Tibial nerve (tissue), 4 donors: ENCODE results near the gene SLC1A1.

ENCODE experiments used
- CTCF ChIP-seq, 5 experiments: fragments of 200-600 bp in 3 of 5; fragments of 450-650 bp in 2 of 5; sonication (generic) in 3 of 5; IDR thresholded peaks; one replicate each; pipeline ENCODE4 v1.5.1; 2016 to 2019; ENCODE audit warnings: antibody characterized with exemption in 5 of 5, mild to moderate bottlenecking in 3 of 5, moderate library complexity in 2 of 5
- EP300 ChIP-seq, 2 donors: sonication (generic); formaldehyde crosslinking; IDR thresholded peaks; one replicate each; pipeline ENCODE4 v1.6.1; 2017; ENCODE audit warnings: antibody characterized with exemption in 2 of 2, mild to moderate bottlenecking in 1 of 2

GRCh38 chr9:4495537-4495936 is 5.3 kb downstream of the SLC1A1 start:
- TF ChIP-seq EP300 (IDR thresholded peaks at IDR 0.05) (no peak), CTCF (IDR thresholded peaks at IDR 0.05) (no peak)
